Adrenal gland (tissue), 12 donors: ENCODE results near the gene DNAH17. TPM values are rescaled to one million over a fixed set of nuclear protein-coding genes. Genes with fewer than 3 reads are reported as not detected.

ENCODE experiments used
- DNase-seq, 7 donors: peaks; one replicate each; pipeline ENCODE4 v3.0.0-alpha.2; 2019 to 2020
- H3K27ac ChIP-seq, 5 donors: fragments of 200-600 bp; sonication (generic) in 4 of 5; 1 replicate in 3 of 5; 2 replicates in 2 of 5; pipeline versions ENCODE4 v1.5.1 to v1.8.0; 2016 to 2020; ENCODE audit warnings: mild to moderate bottlenecking in 1 of 5
- H3K27me3 ChIP-seq: fragments of 200-600 bp; 2 replicates; pipeline ENCODE4 v1.8.0; 2021
- H3K36me3 ChIP-seq, 2 donors: fragments of 200-600 bp; replicated peaks in 1 of 2; 1 replicate in 1 of 2; 2 replicates in 1 of 2; pipeline versions ENCODE4 v1.5.1 to v1.8.0; 2018 to 2022
- H3K4me1 ChIP-seq, 2 donors: fragments of 200-600 bp; replicated peaks in 1 of 2; 1 replicate in 1 of 2; 2 replicates in 1 of 2; pipeline versions ENCODE4 v1.5.1 to v1.8.0; 2018 to 2021
- H3K4me3 ChIP-seq, 4 donors: fragments of 200-600 bp; sonication (generic) in 3 of 4; one replicate each; pipeline ENCODE4 v1.5.1; 2016 to 2018
- H3K9me3 ChIP-seq, 3 donors: fragments of 200-600 bp; sonication (generic) in 1 of 3; replicated peaks in 1 of 3; 1 replicate in 2 of 3; 2 replicates in 1 of 3; pipeline versions ENCODE4 v1.5.1 to v1.8.0; 2016 to 2021
- POLR2A ChIP-seq, 2 donors: fragments of 450-650 bp; IDR thresholded peaks; one replicate each; pipeline ENCODE4 v1.6.1; 2017; ENCODE audit warnings: antibody characterized with exemption in 2 of 2, mild to moderate bottlenecking in 2 of 2, moderate library complexity in 1 of 2
- WGBS, 4 donors: extraction: QIAGEN DNeasy Blood & Tissue Kit in 2 of 4; methylation state at CpG; one replicate each; pipeline versions ENCODE4 v1.1.5 to v1.1.7; 2013 to 2017; 5-methylcytosine and 5-hydroxymethylcytosine counted together
- intact Hi-C, 2 donors: fragments of 100-400 bp; cut with DNase I; formaldehyde crosslinking; loops; one replicate each; pipeline versions ENCODE4 v1.14.1 to v1.15.0; 2022 to 2023
- polyA plus RNA-seq, 3 donors: library from polyadenylated mRNA; stranded (reverse); fragments of 200-250 nt in 2 of 3; fragments of 350-450 nt in 1 of 3; fragmentation: Illumina TruSeq in 1 of 3; extraction: RNeasy Lipid Tissue Mini Kit (QIAGEN cat#74804) in 1 of 3; gene quantifications; one replicate each; pipeline ENCODE4 v1.2.3, GENCODE V29; 2013 to 2014
- total RNA-seq, 9 donors: library from RNA; depleted of rRNA in 4 of 9; stranded (reverse); fragments of >200 nt in 4 of 9; fragments of 120-200 nt in 1 of 9; fragmentation: NEBNext Ultra II Directional in 1 of 9; extraction: Animal tissue kit (Norgen Biotek cat#: 25700) in 1 of 9; gene quantifications; one replicate each; pipeline versions ENCODE4 v1.1.0 to v1.2.4, GENCODE V29; 2013 to 2023
- TF ChIP-seq, protein P1 (sequence below), 6 experiments: fragments of 450-650 bp in 4 of 6; fragments of 200-600 bp in 2 of 6; sonication (generic) in 1 of 6; IDR thresholded peaks; 1 replicate in 5 of 6; 2 replicates in 1 of 6; pipeline versions ENCODE4 v1.5.1 to v1.8.0; 2016 to 2021; ENCODE audit warnings: antibody characterized with exemption in 6 of 6, mild to moderate bottlenecking in 2 of 6, moderate library complexity in 1 of 6
- donor health status: healthy with polysubstance abuse.
- donor health status: Bipolar disorder and iron deficiency.
- donor health status: DM: yes; HTN: yes; CAD: no.
- donor health status: DM: no; HTN: no; CAD: no.
- donor health status: DM: no; HTN: no; CAD: no.
- donor health status: DM: yes; HTN: yes; CAD: no.

The DNAH17 gene
- total and polyA plus RNA-seq, 12 donors = 0.03 to 1.8 (median 0.22) TPM; not detected in 5

GRCh38 chr17:78461799-78462053 is 115.5 kb downstream of the DNAH17 start:
- Histone ChIP-seq H3K27me3 (no peaks in the 10 kb centered on the region), H3K9me3 (no peaks in the 10 kb centered on the region), H3K27ac (no peak overlapping the region), H3K36me3 (no peaks in the 10 kb centered on the region), H3K4me3 (no peak overlapping the region), H3K4me1 (no peaks in the 10 kb centered on the region)
- no peak for DNase-seq
- 58 to 98% (median 67%) methylated on average over 6 of the region's 6 CpGs for WGBS, 4 donors
- intact Hi-C loops = no loop called here
- TF ChIP-seq POLR2A (IDR thresholded peaks at IDR 0.05) = no peak
- TF ChIP-seq, protein P1, sequence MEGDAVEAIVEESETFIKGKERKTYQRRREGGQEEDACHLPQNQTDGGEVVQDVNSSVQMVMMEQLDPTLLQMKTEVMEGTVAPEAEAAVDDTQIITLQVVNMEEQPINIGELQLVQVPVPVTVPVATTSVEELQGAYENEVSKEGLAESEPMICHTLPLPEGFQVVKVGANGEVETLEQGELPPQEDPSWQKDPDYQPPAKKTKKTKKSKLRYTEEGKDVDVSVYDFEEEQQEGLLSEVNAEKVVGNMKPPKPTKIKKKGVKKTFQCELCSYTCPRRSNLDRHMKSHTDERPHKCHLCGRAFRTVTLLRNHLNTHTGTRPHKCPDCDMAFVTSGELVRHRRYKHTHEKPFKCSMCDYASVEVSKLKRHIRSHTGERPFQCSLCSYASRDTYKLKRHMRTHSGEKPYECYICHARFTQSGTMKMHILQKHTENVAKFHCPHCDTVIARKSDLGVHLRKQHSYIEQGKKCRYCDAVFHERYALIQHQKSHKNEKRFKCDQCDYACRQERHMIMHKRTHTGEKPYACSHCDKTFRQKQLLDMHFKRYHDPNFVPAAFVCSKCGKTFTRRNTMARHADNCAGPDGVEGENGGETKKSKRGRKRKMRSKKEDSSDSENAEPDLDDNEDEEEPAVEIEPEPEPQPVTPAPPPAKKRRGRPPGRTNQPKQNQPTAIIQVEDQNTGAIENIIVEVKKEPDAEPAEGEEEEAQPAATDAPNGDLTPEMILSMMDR (IDR thresholded peaks at IDR 0.05) = no peak

DNA sequence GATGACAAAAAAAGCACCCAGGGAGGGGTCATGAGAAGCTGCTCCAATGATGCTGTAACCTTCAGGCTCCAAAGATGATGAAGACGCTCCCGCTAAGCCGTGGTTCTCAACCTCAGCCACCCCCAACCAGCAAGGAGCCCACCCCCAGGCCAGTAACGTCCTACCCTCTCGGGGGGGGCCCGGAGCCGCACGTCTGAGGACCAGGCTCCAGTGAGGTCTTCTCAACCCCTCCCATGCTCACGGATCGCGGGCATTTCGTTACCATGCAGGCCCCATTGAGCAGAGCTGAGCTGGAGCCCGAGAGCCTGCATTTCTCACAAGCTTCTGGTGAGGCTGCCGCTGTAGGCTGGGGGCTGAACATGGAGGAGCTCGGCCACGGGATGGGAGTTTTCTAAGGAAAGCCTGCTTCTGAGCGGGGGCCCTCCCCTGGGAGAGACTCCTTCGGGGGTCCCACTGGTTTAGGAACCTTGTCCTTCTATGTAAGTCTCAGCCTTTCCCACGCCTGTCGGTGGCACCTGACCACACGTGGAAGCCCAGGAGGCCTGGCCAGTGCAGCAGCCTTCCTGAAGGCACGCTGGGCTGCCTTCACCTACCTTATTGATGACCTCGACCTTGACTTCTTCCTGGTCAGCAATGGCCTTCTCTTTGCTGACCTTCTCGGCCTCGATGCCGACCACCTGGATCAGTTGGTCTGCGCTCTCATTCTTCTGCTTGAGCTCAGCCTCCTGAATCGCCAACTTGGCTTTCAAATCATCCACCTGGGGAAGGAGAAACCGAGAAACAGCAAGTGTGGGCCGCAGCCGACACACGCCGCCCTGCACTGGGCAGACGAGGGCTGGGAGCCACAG is 116.0 kb downstream of the DNAH17 start:
- 86 to 90% (median 87%) methylated on average over 21 to 34 of the region's 34 CpGs for WGBS, 4 donors
- no peak for TF ChIP-seq POLR2A (IDR thresholded peaks at IDR 0.05)
- TF ChIP-seq, protein P1 (IDR thresholded peaks at IDR 0.05) = no peak
- Histone ChIP-seq H3K4me3 (no peak overlapping the region), H3K4me1 (no peaks in the 10 kb centered on the region), H3K9me3 (no peaks in the 10 kb centered on the region), H3K36me3 (no peaks in the 10 kb centered on the region), H3K27ac (no peak overlapping the region), H3K27me3 (no peaks in the 10 kb centered on the region)
- intact Hi-C loops = no loop called here
- DNase-seq = no peak

- intact Hi-C loops = no loop called here
- Histone ChIP-seq H3K9me3 (no peaks in the 10 kb centered on the region), H3K36me3 (no peaks in the 10 kb centered on the region), H3K27me3 (no peaks in the 10 kb centered on the region), H3K27ac (no peak overlapping the region), H3K4me3 (no peak overlapping the region), H3K4me1 (no peaks in the 10 kb centered on the region)
- 74 to 85% (median 82%) methylated on average over 8 to 11 of the region's 11 CpGs for WGBS, 4 donors
- TF ChIP-seq, protein P1 (IDR thresholded peaks at IDR 0.05) = no peak
- TF ChIP-seq POLR2A (IDR thresholded peaks at IDR 0.05) = no peak
- DNase-seq = no peak
Measured at GRCh38 chr17:78460176-78460675, 117.0 kb downstream of the DNAH17 start.

DNA sequence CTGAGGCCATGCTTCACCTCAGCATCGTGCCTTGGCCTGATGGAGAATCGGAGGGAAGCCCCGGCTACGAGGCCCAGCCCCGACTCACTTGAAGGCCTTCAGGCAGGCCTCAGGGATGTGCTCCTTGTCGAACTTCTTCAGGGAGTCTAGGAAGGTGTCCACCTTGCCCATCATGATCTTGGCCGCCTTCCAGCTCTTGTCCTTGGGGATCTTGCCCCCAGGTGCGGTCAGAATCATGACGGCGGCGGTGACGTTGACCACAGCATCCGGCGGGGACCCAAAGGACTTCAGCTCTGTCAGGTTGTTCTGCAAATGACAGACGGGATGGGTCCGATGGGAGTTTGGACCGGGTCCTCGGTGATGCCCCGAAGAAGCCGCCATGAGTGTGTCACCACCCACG is 117.5 kb downstream of the DNAH17 start:
- DNase-seq = no peak
- H3K4me3 ChIP-seq = no peak overlapping the region
- TF ChIP-seq, protein P1 (IDR thresholded peaks at IDR 0.05) = no peak
- TF ChIP-seq POLR2A (IDR thresholded peaks at IDR 0.05) = no peak

More for the DNA sequence above, 117.5 kb downstream of the DNAH17 start:
- Histone ChIP-seq H3K27me3 (no peaks in the 10 kb centered on the region), H3K4me1 (no peaks in the 10 kb centered on the region), H3K36me3 (no peaks in the 10 kb centered on the region), H3K27ac (no peak overlapping the region), H3K9me3 (no peaks in the 10 kb centered on the region)
- WGBS, 4 donors = 85 to 95% (median 86%) methylated on average over 13 to 21 of the region's 21 CpGs; no CpG with 5 or more reads in 1 of the 4 donors
- intact Hi-C loops = no loop called here
